ENCODE measurements around the gene SLC30A1.
"Not testable (repeated sequence)": the region's sequence is repeated elsewhere in the genome, so short reads cannot be mapped to it uniquely, and the experiment has no call there.

The SLC30A1 gene, protein sequence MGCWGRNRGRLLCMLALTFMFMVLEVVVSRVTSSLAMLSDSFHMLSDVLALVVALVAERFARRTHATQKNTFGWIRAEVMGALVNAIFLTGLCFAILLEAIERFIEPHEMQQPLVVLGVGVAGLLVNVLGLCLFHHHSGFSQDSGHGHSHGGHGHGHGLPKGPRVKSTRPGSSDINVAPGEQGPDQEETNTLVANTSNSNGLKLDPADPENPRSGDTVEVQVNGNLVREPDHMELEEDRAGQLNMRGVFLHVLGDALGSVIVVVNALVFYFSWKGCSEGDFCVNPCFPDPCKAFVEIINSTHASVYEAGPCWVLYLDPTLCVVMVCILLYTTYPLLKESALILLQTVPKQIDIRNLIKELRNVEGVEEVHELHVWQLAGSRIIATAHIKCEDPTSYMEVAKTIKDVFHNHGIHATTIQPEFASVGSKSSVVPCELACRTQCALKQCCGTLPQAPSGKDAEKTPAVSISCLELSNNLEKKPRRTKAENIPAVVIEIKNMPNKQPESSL

GRCh38 chr1:211578640-211579439 lies at the start of gene SLC30A1:
TSS of gene SLC30A1 (minus strand) at chr1:211579161. CDS start at chr1:211578612, 549 bp downstream.
- peak; percentile 83 for DNase-seq

- DNase-seq = no peak
Observed at GRCh38 chr1:211628417-211628816, 49.5 kb upstream of the SLC30A1 start.

DNA sequence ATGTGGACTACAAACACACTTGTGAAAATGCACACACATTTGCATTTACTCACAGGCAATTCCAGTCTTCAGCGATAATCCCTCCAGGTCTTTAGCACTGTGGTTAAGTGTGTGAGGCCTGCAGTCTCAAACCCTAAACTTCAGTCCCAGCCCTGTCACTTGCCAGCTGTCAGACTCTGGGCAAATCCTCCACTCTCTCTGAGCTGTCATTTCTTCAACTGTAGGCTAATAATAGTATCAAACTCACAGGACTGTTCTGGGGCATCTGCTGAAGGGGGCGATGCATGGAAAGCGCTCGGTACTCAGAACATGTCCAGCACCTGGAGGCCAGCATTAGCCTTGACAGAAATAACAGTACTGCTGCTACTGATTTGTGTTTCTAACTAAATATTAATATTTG lies 48.3 kb upstream of the SLC30A1 start:
- no peak for DNase-seq

DNA sequence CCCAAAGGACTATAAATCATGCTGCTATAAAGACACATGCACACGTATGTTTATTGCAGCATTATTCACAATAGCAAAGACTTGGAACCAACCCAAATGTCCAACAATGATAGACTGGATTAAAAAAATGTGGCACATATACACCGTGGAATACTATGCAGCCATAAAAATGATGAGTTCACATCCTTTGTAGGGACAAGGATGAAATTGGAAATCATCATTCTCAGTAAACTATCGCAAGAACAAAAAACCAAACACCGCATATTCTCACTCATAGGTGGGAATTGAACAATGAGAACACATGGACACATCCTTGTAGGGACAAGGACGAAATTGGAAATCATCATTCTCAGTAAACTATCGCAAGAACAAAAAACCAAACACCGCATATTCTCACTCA lies 46.9 kb upstream of the SLC30A1 start:
- DNase-seq = not testable (repeated sequence)

GRCh38 chr1:211625040-211625439 lies 46.1 kb upstream of the SLC30A1 start:
- DNase-seq = peak; percentile 14

GRCh38 chr1:211623515-211623914 lies 44.6 kb upstream of the SLC30A1 start:
- DNase-seq = no peak

DNA sequence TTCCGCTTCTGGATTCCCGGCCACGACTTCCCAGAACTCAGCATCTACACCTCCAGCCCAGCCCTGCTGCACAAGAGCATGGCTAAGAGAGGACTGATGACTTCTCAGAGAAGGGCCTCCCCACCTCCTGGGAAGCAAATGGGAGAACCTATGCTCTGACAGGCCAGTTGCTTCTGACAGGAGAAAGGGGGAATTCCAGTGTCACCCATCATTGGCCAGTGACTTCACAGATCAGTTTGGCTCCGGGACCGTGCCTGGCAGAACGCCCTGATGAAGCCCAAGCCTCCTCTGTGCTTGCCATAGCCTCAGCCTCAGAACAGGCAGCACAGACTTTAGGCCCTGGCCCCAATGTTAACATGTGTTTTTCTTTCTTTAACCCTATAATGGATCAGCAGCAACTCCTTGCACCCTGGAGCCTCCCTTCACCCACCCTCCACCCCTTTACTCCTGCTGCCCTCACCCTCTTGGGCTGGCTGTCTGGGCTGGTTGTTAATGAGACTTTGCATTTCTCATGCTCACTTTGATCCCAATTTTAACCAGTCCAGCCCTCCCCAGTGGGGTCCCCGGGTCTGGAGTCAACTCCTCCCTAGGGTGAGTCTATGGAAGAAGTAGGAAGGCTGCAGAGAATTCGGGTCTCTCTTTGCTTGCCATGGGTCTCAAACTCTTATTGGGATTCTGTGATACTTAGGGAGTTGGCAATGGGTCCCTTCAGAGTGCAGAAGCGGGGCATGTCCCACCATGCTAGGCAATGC lies 42.7 kb upstream of the SLC30A1 start:
- no peak for DNase-seq

GRCh38 chr1:211620097-211620496 lies 41.1 kb upstream of the SLC30A1 start:
- DNase-seq = no peak

DNA sequence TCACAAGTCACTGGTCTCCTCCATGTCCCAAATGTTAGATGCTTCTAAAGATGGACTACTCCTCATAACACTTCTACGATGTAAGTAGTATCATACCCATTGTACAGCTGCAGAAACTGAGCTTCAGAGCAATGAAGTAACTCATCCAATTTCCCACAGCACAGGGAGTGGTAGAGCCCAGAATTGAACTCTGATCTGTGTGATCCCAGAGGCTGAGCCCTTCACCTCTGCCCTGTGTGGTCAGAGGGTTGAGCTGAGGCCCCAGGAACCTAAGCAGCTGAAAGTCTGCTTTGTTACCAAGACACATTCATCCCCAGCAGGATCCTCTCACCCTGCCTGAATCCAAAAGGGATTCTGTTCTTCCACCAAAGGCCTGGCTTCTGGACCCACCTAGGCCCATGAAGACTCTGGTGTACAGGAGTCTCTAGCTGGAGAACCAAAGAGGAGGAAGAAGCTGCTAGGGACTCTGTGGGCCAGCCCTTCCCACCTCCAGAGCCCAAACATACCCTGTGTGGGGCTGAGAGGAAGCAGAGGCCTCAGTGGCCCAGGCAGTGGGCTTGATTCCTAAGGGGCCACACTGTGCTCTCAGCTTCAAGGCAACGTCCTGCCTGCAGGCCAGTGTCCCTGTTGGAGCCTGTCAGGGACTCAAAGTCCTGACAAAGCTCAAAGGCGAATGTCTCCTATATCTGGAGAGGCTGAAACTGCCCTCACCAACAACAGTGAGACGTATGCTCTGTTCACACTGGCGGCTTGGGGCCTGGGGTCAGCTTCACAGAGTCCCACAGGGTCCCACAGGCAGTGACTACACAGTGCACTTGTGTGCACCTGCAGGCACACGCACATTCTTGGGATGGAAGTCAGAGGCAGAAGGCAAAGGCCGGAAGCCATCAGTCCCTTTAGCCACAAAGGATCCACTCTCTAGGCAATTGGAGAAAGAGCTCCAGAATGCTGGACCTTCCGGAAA lies 40.4 kb upstream of the SLC30A1 start:
- no peak for DNase-seq

DNA sequence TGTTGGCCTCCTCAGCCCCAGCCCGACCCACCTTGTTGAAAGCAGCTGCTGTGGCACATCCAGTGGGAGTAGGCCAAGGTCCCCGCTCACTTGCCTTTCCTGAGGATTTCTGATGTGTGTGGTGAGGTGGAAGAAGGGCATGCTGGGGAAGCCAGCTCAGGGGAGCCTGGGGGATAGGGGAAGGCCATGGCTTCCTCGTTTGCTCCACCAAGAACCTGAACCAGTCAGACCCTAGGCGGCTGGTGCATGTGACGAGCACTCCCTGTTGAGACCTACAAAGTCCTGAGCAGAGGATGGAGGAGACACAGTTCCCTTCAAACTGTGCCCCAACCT lies 38.0 kb upstream of the SLC30A1 start:
- no peak for DNase-seq

- no peak for DNase-seq
Observed at GRCh38 chr1:211616231-211616964, 37.4 kb upstream of the SLC30A1 start.

GRCh38 chr1:211614615-211615014 lies 35.7 kb upstream of the SLC30A1 start:
- DNase-seq = no peak

GRCh38 chr1:211613951-211614350 lies 35.0 kb upstream of the SLC30A1 start:
- no peak for DNase-seq

DNA sequence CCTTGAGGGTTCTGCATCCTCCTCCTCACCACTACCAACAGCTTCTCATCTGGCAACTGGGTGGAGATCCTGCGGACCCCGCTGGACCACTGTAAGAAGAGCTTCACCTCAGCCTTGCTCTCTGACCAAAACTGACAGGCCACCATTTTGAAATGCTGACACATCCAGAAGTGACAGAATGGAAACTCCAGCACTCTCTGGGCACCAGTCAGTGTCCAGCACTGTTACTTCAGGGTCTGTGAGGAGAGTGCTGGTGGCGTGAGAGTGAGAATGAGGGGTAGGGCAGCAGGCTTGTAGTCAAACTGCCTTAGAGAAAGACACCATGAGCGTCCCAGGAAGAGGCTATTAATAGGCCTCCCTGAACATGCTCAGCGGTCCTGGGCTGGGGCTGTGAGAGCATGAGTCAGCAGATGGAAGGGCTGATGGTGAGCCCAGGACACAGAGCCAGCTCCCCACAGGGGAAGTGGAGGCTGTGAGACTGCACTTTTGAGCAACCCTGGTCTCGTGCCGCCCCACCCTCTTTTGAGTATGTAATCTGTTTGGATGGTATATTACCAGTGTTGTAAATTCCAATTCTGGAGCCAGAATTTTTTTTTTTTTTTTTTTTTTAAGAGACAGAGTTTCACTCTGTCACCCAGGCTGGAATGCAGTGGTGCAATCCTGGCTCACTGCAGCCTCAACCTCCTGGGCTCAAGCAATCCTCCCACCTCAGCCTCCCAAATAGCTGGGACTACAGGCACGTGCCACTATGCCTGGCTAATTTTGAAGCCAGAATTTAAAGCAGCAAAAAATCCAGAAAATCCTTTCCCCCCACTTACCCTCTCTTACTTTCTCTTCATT lies 34.4 kb upstream of the SLC30A1 start:
- DNase-seq = peak; percentile 72

DNA sequence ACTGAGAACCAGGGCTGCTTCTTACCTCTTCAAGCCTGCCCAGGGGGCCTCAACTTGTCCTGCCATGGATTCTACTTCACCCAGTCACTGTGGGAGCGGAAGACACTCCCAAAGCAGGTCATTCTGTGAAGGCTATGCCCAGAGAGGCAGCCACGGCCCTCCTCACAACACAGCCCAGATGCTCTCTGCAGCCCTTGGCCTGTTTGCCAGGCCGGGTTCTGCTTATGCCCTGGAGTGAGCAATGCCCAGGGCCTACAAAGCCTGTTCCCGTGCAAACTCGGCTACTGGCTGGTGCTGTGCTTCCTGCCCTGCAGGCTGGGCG lies 33.8 kb upstream of the SLC30A1 start:
- DNase-seq = no peak

DNA sequence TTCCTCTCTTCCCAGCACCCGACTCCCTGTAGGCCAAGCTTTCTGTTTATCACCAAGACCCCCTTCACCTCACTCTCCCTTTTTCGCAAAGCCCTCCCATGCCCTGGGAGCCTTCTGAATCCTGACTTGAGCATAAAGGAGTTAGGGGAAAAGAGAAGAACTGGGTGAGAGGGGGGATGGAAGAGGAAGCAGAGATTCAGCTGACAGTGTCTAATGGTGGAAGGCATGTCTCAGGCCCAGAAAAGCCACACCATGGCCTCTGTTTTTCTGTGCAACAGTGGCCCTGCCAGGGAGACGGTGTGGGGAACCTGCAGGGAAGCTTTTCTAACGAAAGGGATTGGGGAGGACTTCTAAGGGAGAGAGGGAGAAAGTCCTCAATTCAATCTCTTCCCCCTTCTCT lies 32.9 kb upstream of the SLC30A1 start:
- DNase-seq = no peak

DNA sequence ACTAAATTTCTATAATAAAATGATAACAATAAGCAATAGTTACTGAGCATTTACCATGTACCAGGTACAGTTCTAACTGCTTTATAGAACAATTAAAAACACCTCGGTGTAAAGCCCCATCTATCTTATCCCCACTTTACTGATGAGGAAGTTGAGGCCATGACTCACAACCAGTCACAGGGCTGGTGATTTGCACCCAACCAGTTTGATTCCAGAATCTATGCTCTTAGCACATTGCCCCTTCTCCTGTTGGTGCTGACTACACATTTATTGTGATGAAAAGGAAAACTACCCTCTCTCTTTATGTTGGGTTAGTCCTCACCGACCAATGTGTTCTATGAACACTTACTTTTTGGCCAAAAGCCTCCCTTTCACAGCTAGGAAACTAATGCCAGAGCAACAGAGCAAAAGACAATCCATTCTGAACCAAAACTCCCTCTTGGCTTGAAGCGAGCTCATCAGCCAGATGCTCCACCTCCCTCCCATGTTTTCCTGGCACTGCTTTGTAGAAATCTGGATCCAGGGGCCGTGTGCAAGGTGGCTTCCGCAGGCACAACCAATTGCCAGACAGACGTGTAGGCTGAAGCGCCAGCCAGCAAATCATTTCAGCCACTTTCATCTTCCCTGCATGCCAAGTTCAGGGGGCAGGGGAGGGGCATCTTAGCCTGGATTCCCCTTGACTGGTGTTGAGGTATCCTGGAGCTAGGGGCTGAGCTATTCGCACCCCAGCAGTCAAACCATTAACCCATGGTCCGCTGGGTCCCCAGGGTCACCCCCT lies 32.0 kb upstream of the SLC30A1 start:
- peak; percentile 42 for DNase-seq

- DNase-seq = no peak
Observed at GRCh38 chr1:211609120-211610024, 30.4 kb upstream of the SLC30A1 start.
